HG03139 (cell line): Measurements from ENCODE around the gene SNN.

Experiments used
- ATAC-seq: cut with Tn5 transposase; IDR thresholded peaks from one replicate; pipeline ENCODE4 v1.9.1; 2021; ENCODE audit not compliant: unreplicated experiment

Gene SNN

DNA sequence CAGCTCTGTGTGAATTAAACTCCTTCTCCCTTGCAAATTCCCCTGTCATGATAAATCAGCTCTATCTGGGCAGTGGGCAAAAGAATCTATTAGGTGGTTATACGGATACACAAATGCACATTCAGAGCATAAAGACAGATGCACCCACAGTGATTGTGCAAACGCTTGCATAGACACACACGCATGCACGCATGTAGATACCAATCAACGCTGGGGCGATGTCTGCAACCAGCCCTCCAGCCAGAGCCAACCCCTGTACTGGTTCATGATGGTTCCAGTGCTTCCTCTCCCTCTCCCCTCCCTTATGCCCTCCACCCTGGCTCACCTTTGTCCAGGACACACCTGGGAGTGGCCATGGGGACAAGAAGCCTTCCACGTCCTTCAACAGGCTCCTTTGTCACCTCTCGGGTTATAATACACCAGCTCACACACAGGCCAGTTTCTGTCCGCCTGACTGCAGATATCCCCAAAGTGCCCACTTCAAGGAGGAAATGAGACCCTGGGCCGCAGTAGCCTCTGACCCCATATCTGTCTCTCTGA lies 33.1 kb upstream of the SNN start:
- no peak for ATAC-seq

DNA sequence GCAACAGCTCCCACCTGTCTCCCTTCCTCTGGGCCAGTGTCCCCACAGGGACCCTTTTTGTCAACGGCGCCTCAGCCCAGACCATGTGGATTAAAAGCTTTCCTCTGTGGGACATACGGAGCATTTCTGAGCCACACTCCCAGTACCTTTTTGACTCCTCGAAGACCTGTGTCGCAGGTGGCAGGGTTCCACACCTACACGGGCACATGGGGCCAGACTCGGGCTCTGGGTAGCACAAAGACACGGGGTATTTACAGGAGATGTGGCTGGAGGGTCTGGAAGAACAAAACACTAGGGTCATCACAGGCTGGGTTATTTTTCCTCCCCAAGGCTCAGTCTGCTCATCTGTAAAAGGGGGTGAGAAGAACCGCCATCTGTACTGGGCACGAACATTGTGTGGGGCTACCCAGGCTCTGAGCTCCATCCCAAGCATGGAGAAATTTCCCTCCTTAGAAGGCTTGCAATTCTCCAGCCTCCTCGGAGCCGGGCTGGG lies 32.5 kb upstream of the SNN start:
- ATAC-seq, result no peak

DNA sequence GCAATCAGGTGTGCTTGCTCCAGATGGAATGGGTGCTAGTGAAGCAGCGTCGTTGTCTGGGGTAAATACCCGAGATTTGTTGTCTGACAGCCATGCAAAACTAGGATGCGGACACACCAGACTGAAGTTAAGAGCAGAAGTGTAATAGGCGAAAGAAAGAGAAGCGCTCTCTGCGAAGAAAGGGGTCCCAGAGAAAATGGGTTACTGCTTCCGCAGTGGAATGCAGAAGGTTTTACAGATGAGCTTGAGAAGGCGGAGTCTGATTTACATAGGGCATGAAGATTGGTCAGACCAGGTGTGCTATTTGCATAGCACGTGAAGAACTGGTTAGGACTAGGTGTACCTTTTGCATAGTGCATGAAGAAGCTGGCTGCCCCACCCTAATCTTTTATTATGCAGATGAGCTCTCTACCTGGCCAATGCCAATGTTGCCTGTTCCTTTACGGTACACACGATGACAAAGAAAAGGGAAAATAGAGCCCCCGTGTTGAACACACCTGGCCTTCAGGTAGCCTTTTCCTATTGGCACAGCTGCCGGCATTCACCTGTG lies 32.0 kb upstream of the SNN start:
- ATAC-seq, result no peak

DNA sequence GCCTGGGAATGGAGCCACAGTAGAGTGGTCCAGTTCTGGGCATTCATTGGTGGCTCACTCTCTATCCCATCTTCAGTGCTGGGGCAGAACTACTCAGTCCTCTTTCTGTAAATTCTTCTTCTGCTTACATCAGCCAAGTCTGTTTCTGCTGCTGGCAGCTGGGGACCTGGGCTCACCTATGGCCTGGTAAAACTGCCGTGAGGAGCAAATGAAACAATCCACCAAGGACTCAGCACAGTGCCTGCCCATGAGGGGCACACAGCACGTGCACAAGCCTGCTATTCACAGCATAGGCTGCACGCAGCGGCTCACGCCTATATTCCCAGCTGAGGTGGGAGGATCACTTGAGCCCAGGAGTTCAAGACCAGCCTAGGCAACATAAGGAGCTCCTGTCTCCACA lies 30.9 kb upstream of the SNN start:
- ATAC-seq, result no peak

DNA sequence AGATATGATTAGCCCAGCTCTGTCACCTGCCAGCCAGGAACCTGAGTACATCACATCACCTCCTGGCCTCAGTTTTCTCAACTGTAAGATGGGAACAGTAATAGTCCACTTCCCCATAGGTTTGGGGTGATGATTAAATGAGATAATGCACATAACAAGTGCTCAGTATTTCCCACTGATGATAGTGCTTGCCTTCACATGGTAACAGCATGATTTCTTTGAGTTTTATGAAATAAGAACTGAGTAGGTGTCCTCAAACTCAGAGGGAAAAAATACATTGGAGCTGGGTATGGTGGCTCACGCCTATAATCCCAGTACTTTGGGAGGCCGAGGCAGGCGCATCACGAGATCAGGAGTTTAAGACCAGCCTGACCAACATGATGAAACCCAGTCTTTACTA lies 30.1 kb upstream of the SNN start:
- no peak for ATAC-seq

GRCh38 chr16:11639008-11639562 lies 29.2 kb upstream of the SNN start:
- ATAC-seq, result no peak

DNA sequence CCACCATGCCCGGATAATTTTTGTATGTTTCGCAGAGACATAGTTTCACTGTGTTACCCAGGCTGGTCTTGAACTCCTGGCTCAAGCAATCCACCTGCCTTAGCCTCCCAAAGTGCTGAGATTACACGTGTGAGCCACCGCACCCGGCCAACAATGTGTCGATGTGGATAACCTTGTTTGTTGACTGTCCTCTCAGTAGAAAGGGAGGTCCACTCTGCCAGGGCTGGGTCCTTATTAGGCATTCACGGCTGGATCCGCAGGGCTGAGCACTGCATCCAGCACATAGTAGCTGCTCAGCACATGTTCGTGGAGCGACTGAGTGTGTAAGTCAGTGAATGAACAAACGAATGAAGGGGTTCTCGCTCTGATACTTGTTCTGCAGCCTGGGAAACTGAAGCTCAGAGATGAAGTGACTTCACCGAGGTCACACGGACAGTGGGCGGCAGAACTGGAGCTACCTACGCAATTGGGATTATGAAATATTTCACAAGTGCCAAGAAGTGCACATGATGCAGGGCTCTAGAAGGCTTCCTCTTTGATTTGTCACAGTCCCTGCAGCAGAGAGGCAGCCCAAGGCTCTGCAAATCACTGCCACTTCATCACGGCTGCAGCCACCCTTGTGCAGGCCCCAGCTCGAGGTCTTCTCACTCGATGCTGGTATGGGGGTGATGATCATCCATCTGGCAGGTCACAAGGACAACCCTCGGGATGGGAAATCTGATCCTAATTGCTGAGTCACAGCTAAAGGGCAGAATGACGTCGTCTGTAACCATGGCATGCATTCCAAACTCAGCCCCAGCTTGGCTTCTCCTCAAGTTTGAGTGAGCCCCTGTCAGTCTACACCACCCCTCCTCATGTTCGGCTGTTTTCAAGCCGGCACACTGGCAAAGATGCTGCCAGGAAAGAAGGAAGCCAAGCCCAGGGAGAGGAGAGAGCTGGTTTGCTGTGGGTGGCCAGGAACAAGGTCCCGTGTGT lies 28.0 kb upstream of the SNN start:
- ATAC-seq, result no peak

DNA sequence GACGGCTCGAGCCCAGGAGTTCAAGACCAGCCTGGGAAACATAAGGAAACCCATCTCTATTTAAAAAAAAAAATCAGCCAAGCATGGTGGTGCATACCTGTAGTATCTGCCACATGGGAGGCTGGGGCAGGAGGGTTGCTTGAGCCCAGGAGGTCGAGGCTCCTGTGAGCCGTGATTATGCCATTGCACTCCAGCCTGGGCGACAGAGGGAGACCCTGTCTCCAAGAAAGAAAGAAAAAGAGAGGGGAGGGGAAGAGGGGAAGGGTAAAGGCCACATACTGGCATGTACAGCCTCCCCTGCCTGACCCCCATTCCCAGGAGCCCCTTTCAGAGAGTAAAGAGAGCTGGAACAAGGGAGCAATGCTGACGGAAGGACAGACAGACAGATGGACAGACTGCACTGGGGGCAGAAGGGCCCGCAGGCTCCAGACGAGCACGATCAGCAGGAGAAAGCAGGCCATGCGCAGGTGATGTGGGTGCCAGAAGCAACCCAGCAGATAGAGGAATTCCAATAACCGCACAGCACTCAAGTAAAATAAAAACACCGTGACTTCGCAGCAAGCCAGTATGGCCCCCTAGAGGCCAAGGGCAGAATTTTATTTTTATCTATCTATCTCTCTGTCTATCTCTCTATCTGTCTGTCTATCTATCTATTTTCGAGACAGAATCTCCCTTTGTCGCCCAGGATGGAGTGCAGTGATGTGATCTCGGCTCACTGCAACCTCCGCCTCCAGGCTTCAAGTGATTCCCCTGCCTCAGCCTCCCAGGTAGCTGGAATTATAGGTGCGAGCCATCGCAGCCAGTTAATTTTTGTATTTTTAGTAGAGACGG lies 27.1 kb upstream of the SNN start:
- no peak for ATAC-seq

DNA sequence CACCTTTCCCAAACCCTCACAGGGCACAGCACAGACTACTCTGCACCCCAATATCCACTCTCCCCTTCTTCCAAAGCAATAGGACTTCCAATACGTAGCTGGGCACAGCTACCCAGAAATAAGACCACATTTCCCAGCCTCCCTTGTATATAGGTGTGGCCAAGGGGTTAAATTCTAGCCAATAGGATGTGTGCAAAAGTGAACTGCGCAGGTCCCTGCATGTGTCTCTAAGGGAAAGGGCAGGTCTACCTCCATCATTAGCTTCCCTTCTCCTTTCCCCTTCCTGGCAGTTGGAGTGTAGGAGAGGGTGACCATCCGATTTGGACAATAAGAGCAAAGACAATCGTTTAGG lies 25.5 kb upstream of the SNN start:
- no peak for ATAC-seq

GRCh38 chr16:11649276-11649675 lies 19.0 kb upstream of the SNN start:
- no peak for ATAC-seq

DNA sequence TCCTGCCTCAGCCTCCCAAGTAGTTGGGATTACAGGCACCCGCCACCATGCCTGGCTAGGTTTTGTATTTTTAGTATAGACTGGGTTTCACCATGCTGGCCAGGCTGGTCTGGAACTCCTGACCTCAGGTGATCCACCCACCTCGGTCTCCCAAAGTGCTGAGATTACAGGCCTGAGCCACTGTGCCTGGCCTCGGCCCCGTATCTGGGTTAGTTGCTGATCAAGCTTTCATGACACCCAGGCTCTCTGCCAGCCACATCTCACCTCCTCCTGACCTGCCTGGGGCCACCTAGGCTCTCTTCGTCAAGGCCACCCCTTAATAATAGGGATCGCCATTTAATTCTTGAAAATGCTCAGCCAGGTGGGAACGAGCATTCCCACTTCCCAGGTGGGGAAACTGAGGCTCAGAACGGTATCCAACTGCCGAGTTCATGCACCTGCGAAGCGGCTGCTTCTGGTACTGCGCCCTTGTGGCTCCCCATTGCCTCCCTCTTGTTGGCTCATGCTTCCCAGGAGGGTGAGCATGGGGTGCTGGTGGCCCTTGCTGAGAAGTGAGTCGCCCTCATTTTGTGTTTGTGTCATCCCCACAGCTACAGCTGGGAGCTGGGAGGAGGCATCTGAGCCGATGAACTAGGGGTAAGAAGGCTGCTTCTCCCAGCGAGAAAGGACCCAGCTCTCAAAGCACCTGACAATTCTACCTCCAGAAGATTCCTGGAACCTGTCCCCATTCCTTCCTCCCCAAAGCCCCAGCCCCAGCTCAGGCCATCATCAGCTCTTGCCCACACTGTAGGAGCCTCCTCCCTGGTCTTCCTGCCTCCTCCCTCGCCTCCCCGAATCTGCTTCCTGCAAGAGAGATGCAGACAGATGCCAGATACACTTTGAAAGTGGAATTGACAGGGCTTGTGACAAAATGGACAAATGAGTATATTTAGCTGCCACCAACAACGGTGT lies 17.3 kb upstream of the SNN start:
- no peak for ATAC-seq

DNA sequence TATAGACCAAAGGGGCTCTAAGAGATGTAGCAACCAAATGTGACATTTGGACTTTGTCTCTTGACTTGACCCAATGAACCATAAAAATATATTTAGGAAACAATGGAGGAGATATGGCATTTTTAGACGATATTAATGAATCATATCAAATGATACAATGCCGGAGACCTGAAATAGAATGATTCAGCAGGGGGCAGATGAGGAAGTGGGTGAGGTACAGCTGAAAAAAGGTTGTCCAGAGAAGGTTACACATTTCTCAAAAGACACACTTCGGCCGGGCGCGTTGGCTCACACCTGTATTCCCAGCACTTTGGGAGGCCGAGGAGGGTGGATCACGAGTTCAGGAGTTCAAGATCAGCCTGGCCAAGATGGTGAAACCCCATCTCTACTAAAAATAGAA lies 16.5 kb upstream of the SNN start:
- no peak for ATAC-seq

- no peak for ATAC-seq
Observed at GRCh38 chr16:11655655-11656054, 12.6 kb upstream of the SNN start.

- no peak for ATAC-seq
Observed at GRCh38 chr16:11657556-11657955, 10.7 kb upstream of the SNN start.

GRCh38 chr16:11658896-11659708 lies 9.2 kb upstream of the SNN start:
- ATAC-seq, result no peak

GRCh38 chr16:11660565-11660964 lies 7.7 kb upstream of the SNN start:
- no peak for ATAC-seq

DNA sequence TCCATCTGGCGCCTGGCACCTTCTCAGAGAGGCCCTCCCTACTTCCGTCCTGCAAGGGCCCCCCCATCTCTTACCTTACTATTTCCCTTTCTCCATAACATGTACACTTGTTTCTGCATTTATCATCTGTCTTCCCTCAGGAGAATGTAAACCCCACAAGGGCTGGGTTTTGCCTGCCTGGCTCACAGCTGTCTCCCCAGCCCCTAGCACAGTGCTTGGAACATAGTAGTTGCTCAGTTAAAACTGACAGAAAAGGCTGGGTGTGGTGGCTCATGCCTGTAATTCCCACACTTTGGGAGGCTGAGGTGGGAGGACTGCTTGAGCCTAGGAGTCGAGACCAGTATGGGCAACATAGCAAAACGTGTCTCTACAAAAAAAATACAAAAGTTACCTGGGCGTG lies 5.7 kb upstream of the SNN start:
- no peak for ATAC-seq

DNA sequence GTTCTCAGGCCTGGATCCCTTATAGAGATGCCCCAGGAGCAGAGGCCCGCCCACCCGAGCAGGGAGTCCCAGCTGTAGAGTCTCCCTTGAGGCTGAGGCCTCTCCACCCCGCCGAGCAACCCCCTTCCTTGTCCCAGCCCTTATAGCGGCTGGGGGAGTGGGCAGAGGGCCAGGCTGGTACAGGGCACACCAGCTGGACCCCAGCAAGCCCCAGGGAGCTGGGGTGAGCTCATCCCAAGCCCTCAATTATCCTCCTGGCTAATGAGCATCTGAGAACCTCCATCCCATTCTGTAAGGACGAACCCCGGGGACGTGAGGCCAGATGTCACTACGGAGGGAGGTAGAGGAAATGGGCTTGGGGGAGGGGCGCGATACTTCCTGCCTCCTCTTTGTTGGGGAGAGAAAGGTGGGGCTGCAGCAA lies 3.2 kb upstream of the SNN start:
- ATAC-seq, result no peak
